Activated CD4-positive, alpha-beta T cell treated with anti-CD3 and anti-CD28 coated beads, Interleukin-2, amount 10 ng/mL, durations not matched to agents 24 days and 14 days (primary cell): ENCODE measurements around the gene TANGO6. TPM values are rescaled to one million over a fixed set of nuclear protein-coding genes. Genes with fewer than 3 reads are reported as not detected.

Experiments
- DNase-seq: peaks from one replicate; pipeline ENCODE4 v3.0.0; 2022
- H3K27ac Mint-ChIP-seq: one replicate; pipeline ENCODE4 v1.8.0; 2022; ENCODE audit warnings: mild to moderate bottlenecking, mixed read lengths
- H3K27me3 Mint-ChIP-seq: one replicate; pipeline ENCODE4 v1.8.0; 2022; ENCODE audit warnings: mixed read lengths
- H3K36me3 Mint-ChIP-seq: one replicate; pipeline ENCODE4 v1.8.0; 2022; ENCODE audit warnings: low read depth, mild to moderate bottlenecking, mixed read lengths
- H3K4me1 Mint-ChIP-seq: one replicate; pipeline ENCODE4 v1.8.0; 2021; ENCODE audit warnings: mixed read lengths
- H3K4me3 Mint-ChIP-seq: one replicate; pipeline ENCODE4 v1.8.0; 2022; ENCODE audit warnings: mild to moderate bottlenecking, moderate library complexity, mixed read lengths
- H3K9me3 Mint-ChIP-seq: one replicate; pipeline ENCODE4 v1.8.0; 2021; ENCODE audit warnings: mixed read lengths
- intact Hi-C: fragments of 100-400 bp; cut with micrococcal nuclease; formaldehyde crosslinking; loops from one replicate; pipeline ENCODE4 v1.15.1; 2023
- total RNA-seq: library from RNA; stranded (reverse); gene quantifications from 2 replicates; pipeline ENCODE4 v1.2.3, GENCODE V29; 2022

Gene TANGO6
- total RNA-seq, 1 donor from 2014 or later, result 35.6 TPM

GRCh38 chr16:69071036-69071435 lies 227.7 kb downstream of the TANGO6 start:
- Mint-ChIP-seq H3K36me3 (no peaks in the 10 kb centered on the region), H3K27ac (no peak overlapping the region), H3K27me3 (no peaks in the 10 kb centered on the region), H3K4me1 (no peaks in the 10 kb centered on the region), H3K4me3 (no peak overlapping the region), H3K9me3 (no peaks in the 10 kb centered on the region)
- DNase-seq, result no peak
- intact Hi-C loops, result no loop called here

GRCh38 chr16:69072640-69072974 lies 229.3 kb downstream of the TANGO6 start:
- Mint-ChIP-seq H3K4me3 (no peak overlapping the region), H3K4me1 (no peaks in the 10 kb centered on the region), H3K27ac (no peak overlapping the region), H3K9me3 (no peaks in the 10 kb centered on the region), H3K27me3 (no peaks in the 10 kb centered on the region), H3K36me3 (no peaks in the 10 kb centered on the region)
- intact Hi-C loops, result no loop called here
- DNase-seq, result no peak

- H3K27me3 Mint-ChIP-seq, result no peaks in the 10 kb centered on the region
- no peak overlapping the region for H3K4me3 Mint-ChIP-seq
- DNase-seq, result no peak
- no peaks in the 10 kb centered on the region for H3K4me1 Mint-ChIP-seq
- no peaks in the 10 kb centered on the region for H3K36me3 Mint-ChIP-seq
- H3K27ac Mint-ChIP-seq, result no peak overlapping the region
- H3K9me3 Mint-ChIP-seq, result no peaks in the 10 kb centered on the region
- intact Hi-C loops, result no loop called here
Observed at GRCh38 chr16:69073181-69073702, 229.9 kb downstream of the TANGO6 start.

DNA sequence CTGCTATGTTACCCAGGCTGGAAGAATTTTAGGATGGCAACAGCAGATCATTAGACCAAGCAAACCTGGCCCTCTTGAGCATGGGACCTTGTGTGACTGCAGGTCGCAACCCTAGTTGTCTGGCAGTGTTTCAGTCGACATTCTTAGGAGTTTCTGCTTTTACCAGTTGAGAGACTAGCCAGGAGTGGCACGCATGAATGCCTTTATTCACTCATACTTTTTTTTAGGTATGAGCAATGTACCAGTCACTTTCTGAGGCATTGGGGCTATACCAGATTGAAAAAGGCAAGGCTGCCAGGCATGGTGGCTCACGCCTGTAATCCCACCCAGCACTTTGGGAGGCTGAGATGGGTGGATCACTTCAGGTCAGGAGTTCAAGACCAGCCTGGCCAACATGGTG lies 233.9 kb downstream of the TANGO6 start:
- Mint-ChIP-seq H3K27me3 (no peaks in the 10 kb centered on the region), H3K4me1 (no peaks in the 10 kb centered on the region), H3K36me3 (no peaks in the 10 kb centered on the region), H3K9me3 (no peaks in the 10 kb centered on the region), H3K4me3 (no peak overlapping the region), H3K27ac (no peak overlapping the region)
- DNase-seq, result no peak
- intact Hi-C loops, result no loop called here

DNA sequence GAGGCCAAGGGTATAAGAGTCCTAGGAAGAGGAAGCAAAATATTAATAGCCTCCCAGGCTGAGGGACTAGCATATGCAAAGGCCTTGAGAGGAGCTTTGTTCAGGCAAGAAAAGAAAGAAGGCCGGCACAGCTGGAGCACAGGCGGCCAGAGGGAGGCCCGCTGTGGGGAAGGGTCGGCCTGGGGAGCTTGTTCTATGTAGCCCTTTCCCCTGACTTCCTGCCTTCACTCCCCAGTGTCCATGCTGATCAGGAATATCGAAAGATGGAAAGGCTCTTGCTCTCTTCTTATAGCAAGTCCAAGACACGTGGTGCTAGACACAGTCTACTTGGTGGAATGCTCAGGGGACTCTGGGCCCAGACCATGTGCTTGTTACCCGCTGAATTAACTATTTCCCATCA lies 234.7 kb downstream of the TANGO6 start:
- H3K36me3 Mint-ChIP-seq, result no peaks in the 10 kb centered on the region
- H3K4me1 Mint-ChIP-seq, result no peaks in the 10 kb centered on the region
- H3K9me3 Mint-ChIP-seq, result no peaks in the 10 kb centered on the region

DNA sequence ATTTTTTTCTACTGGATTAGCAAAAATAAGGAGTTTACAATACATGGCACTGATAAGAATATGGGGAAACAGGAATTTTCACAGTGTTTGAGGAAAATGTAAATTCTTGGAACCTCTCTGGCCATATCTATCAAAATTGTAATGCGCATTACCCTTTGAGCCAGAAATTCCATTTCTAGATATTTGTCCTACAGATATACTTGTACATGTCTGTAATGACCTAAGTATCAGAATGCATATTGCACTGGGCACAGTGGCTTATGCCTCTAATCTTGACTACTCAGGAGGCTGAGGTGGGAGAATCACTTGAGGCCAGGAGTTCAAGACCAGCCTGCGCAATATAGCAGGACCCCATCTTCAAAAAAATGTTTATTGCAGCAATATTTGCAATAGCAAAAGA lies 236.4 kb downstream of the TANGO6 start:
- Mint-ChIP-seq H3K4me3 (no peak overlapping the region), H3K9me3 (no peaks in the 10 kb centered on the region), H3K36me3 (no peaks in the 10 kb centered on the region), H3K27me3 (no peaks in the 10 kb centered on the region), H3K27ac (no peak overlapping the region), H3K4me1 (no peaks in the 10 kb centered on the region)
- DNase-seq, result no peak
- intact Hi-C loops, result no loop called here

More for the DNA sequence above, 234.7 kb downstream of the TANGO6 start:
- no peaks in the 10 kb centered on the region for H3K27me3 Mint-ChIP-seq
- DNase-seq, result no peak
- no peak overlapping the region for H3K27ac Mint-ChIP-seq
- H3K4me3 Mint-ChIP-seq, result no peak overlapping the region
- intact Hi-C loops, result no loop called here

- no peak for DNase-seq
- H3K9me3 Mint-ChIP-seq, result no peaks in the 10 kb centered on the region
- peaks cover 5% of the 10 kb centered on the region for H3K36me3 Mint-ChIP-seq
- H3K4me3 Mint-ChIP-seq, result no peak overlapping the region
- H3K4me1 Mint-ChIP-seq, result peaks cover 5% of the 10 kb centered on the region
- intact Hi-C loops, result no loop called here
- no peak overlapping the region for H3K27ac Mint-ChIP-seq
- no peaks in the 10 kb centered on the region for H3K27me3 Mint-ChIP-seq
Observed at GRCh38 chr16:69083306-69083941, 240.1 kb downstream of the TANGO6 start.

DNA sequence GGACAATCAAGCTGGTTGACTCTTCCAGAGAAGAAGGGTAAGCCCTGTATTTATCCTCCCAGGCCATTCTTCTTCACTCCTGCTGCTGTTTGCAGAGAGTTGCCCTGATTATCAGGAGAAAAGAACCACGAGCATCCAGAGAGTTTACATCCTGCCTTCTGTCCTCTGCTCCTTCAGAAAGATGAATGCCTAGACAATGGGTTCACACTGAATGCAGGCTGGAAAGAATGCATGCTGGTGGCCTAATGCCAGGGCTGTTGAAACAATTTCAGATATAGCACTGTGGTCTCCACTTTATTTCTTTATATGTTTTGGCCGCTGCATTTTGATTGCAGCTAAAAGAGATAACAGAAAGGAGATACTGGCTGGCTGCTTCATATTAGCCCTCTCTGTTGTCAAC lies 241.0 kb downstream of the TANGO6 start:
- Mint-ChIP-seq H3K4me3 (no peak overlapping the region), H3K9me3 (no peaks in the 10 kb centered on the region), H3K27ac (no peak overlapping the region), H3K4me1 (peaks cover 13% of the 10 kb centered on the region), H3K27me3 (no peaks in the 10 kb centered on the region), H3K36me3 (peaks cover 5% of the 10 kb centered on the region)
- intact Hi-C loops, result no loop called here
- DNase-seq, result no peak

DNA sequence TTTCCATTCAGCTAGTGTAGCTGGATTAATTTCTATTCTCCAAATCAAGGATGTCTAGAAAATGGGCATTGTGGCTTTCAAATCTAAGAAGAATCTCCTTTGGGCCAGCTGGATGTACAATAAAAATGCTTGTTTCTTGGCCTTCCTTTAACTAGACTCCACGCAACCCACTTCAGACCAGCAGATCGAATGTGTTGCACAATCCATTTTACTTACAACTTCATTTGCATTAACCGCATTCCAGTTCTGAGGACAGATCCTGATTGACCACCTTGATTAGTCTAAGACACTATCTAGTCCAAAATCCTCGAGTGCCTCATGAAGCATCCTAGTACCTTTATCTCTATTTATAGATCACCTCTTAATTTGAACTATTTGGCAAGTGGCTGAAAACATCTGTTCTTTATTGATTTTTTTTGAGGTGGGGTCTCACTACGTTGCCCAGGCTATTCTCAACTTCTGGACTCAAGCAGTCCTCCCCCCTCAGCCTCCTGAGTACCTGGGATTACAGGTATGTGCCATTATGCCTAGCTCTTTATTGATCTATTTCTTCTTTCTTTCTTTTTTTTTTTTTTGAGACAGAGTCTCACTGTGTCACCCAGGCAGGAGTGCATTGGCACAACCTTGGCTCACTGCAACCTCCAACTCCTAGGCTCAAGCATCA lies 241.8 kb downstream of the TANGO6 start:
- Mint-ChIP-seq H3K27ac (no peak overlapping the region), H3K4me3 (no peak overlapping the region), H3K4me1 (peaks cover 13% of the 10 kb centered on the region)

GRCh38 chr16:69087161-69087581 lies 243.8 kb downstream of the TANGO6 start:
- peaks cover 5% of the 10 kb centered on the region for H3K36me3 Mint-ChIP-seq
- DNase-seq, result no peak
- H3K4me1 Mint-ChIP-seq, result peaks cover 13% of the 10 kb centered on the region
- H3K4me3 Mint-ChIP-seq, result no peak overlapping the region
- H3K9me3 Mint-ChIP-seq, result no peaks in the 10 kb centered on the region
- H3K27me3 Mint-ChIP-seq, result no peaks in the 10 kb centered on the region
- no peak overlapping the region for H3K27ac Mint-ChIP-seq
- intact Hi-C loops, result no loop called here

More for the DNA sequence above, 241.8 kb downstream of the TANGO6 start:
- H3K36me3 Mint-ChIP-seq, result peaks cover 5% of the 10 kb centered on the region
- H3K9me3 Mint-ChIP-seq, result no peaks in the 10 kb centered on the region
- no peak for DNase-seq
- intact Hi-C loops, result no loop called here
- H3K27me3 Mint-ChIP-seq, result no peaks in the 10 kb centered on the region

DNA sequence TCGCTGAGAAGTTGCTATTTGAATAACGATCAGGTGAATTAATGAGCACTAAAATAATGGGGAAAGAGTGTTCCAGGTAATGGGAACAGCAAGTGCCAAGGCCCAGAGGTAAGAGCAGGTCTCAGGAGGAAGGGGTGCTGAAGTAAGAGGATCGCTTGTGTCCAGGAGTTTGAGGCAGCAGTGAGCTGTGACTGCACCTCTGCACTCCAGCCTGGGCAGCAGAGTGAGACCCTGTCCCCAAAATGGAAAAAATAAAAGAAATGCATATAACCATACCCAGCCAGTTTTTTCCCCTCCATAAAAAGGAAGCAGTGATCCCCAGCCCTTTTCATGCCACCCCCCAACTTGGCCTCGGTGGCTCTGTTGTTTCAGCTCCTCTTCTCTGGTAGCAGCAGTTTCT lies 245.4 kb downstream of the TANGO6 start:
- H3K27me3 Mint-ChIP-seq, result no peaks in the 10 kb centered on the region
- peak overlapping the region; percentile 34 for H3K27ac Mint-ChIP-seq
- no peak for DNase-seq
- H3K9me3 Mint-ChIP-seq, result no peaks in the 10 kb centered on the region
- peaks cover 5% of the 10 kb centered on the region for H3K36me3 Mint-ChIP-seq
- H3K4me3 Mint-ChIP-seq, result no peak overlapping the region
- intact Hi-C loops, result no loop called here
- H3K4me1 Mint-ChIP-seq, result peaks cover 13% of the 10 kb centered on the region

GRCh38 chr16:69089091-69089910 lies 246.0 kb downstream of the TANGO6 start:
- Mint-ChIP-seq H3K9me3 (no peaks in the 10 kb centered on the region), H3K36me3 (peaks cover 5% of the 10 kb centered on the region), H3K27ac (no peak overlapping the region), H3K4me3 (no peak overlapping the region), H3K27me3 (no peaks in the 10 kb centered on the region), H3K4me1 (peaks cover 14% of the 10 kb centered on the region)
- DNase-seq, result no peak
- intact Hi-C loops, result no loop called here

GRCh38 chr16:69093974-69094373 lies 250.6 kb downstream of the TANGO6 start:
- peaks cover 5% of the 10 kb centered on the region for H3K4me1 Mint-ChIP-seq
- H3K36me3 Mint-ChIP-seq, result no peaks in the 10 kb centered on the region
- no peaks in the 10 kb centered on the region for H3K27me3 Mint-ChIP-seq
- H3K9me3 Mint-ChIP-seq, result no peaks in the 10 kb centered on the region
- DNase-seq, result no peak
- intact Hi-C loops, result no loop called here
- H3K27ac Mint-ChIP-seq, result no peak overlapping the region
- no peak overlapping the region for H3K4me3 Mint-ChIP-seq

DNA sequence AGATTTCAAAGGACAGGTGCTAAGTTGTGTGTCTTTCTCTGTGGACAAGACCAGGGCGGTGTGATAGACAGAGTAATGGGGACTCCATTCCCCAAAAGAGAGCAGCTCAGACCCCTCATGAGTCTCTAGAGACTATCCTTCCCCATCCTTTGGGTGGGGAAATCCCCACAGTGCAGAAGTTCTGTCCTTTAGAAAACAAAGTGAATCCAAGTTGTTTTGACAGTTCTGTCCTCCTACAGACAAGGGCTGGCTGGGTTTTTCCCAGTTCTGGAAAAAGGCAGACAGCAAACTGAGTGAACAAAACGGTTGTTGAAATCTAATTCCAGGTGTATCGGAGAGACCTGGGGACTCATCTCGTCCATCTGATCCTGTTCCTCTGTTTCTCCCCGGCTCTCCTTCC lies 251.2 kb downstream of the TANGO6 start:
- Mint-ChIP-seq H3K4me3 (no peak overlapping the region), H3K36me3 (no peaks in the 10 kb centered on the region), H3K4me1 (peaks cover 2% of the 10 kb centered on the region), H3K27ac (no peak overlapping the region), H3K27me3 (no peaks in the 10 kb centered on the region), H3K9me3 (no peaks in the 10 kb centered on the region)
- DNase-seq, result no peak
- intact Hi-C loops, result no loop called here
